ENCODE measurements around the gene ESCO1. TPM values are rescaled to one million over a fixed set of nuclear protein-coding genes. Genes with fewer than 3 reads are reported as not detected.
A peak's percentile ranks its signal among the peaks of the same experiment; 100 is the strongest.

Gene ESCO1
- total and polyA plus RNA-seq, 2 of the 13 experiments (the other 11 are each of a cell fraction or from before 2014, with no cell fraction given), result 6.3 to 19.4 TPM

DNA sequence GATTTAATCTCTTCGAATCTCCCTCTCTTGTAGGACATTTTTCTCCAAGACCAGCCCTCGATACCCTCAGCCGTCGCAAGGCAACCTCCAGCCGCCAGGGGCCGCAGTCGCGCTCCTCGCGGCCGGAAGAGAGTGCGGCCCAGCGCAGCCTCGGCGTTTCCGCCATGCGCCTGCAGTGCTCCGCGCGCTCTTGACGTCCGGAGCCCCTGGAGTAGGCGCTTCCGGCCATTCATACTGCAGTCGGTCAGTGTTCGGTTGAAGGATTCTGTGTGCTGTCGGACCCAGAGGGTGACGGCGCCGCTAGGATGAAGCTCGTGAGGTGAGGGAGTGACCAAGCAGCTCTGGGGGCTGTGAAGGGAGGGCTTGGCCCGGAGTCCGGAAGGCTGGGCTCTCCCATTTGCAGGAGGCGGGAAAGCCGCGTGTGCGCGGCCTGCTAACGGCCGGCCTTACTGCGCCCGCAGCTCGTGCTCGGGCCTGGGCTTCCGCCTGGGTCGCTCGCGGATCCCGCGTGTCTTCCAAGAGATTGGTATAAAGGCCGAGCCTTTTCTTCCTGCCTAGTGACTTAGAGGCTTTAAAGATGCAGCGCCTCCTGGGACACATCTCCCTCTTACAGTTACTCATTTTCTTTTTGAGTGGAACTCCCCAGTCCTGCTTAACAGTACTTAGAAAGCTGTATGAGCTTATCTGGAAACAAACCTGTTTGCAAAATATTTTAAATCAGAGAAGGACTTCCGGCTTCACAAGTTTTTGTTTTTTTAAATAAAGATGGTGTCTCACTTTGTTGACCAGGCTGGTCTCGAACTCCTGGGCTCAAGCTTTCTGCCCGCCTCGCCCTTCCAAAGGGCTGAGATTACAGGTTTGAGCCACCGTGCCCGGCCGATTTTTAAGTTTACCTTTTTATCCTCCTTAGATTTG, 11.9 kb upstream of the ESCO1 start, which contains the start of gene SNRPD1 (continued):
- TF ChIP-seq, protein P1, sequence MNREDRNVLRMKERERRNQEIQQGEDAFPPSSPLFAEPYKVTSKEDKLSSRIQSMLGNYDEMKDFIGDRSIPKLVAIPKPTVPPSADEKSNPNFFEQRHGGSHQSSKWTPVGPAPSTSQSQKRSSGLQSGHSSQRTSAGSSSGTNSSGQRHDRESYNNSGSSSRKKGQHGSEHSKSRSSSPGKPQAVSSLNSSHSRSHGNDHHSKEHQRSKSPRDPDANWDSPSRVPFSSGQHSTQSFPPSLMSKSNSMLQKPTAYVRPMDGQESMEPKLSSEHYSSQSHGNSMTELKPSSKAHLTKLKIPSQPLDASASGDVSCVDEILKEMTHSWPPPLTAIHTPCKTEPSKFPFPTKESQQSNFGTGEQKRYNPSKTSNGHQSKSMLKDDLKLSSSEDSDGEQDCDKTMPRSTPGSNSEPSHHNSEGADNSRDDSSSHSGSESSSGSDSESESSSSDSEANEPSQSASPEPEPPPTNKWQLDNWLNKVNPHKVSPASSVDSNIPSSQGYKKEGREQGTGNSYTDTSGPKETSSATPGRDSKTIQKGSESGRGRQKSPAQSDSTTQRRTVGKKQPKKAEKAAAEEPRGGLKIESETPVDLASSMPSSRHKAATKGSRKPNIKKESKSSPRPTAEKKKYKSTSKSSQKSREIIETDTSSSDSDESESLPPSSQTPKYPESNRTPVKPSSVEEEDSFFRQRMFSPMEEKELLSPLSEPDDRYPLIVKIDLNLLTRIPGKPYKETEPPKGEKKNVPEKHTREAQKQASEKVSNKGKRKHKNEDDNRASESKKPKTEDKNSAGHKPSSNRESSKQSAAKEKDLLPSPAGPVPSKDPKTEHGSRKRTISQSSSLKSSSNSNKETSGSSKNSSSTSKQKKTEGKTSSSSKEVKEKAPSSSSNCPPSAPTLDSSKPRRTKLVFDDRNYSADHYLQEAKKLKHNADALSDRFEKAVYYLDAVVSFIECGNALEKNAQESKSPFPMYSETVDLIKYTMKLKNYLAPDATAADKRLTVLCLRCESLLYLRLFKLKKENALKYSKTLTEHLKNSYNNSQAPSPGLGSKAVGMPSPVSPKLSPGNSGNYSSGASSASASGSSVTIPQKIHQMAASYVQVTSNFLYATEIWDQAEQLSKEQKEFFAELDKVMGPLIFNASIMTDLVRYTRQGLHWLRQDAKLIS (CRISPR knock-in tag; IDR thresholded peaks at IDR 0.05), result peak; percentile 55; the same call in 1 of the 2 replicates
- peak; percentile 93 for TF ChIP-seq MAF1 (CRISPR knock-in tag; IDR thresholded peaks at IDR 0.05; ENCODE audit: borderline replicate concordance)
- TF ChIP-seq ZNF816 (CRISPR knock-in tag; IDR thresholded peaks at IDR 0.05; ENCODE audit: borderline replicate concordance), result peak; percentile 98
- TF ChIP-seq EED (CRISPR knock-in tag; IDR thresholded peaks at IDR 0.05), result peak; percentile 91; the same call in 1 of the 2 replicates
- peak; percentile 81; the same call in 1 of the 2 replicates for TF ChIP-seq ZNF160 (CRISPR knock-in tag; IDR thresholded peaks at IDR 0.05)
- TF ChIP-seq SYNCRIP (IDR thresholded peaks at IDR 0.05; ENCODE audit: insufficient read depth, low read depth, low read length), result no peak
- TF ChIP-seq ZFP36L2 (CRISPR knock-in tag; IDR thresholded peaks at IDR 0.05), result no peak
- TF ChIP-seq ZMAT3 (CRISPR knock-in tag; conservative IDR thresholded peaks at IDR 0.05), result peak; percentile 91
- TF ChIP-seq FOXK1 (CRISPR knock-in tag; IDR thresholded peaks at IDR 0.05; ENCODE audit: borderline replicate concordance, low read depth), result peak; percentile 72; the same call in 1 of the 2 replicates
- TF ChIP-seq CBX1 (IDR thresholded peaks at IDR 0.05; ENCODE audit: low read depth), result peak; percentile 93
- TF ChIP-seq ZNF644 (CRISPR knock-in tag; IDR thresholded peaks at IDR 0.05; ENCODE audit: low read depth), result peak; percentile 42; the same call in 1 of the 2 replicates
- TF ChIP-seq ZNF598 (CRISPR knock-in tag; IDR thresholded peaks at IDR 0.05; ENCODE audit: borderline replicate concordance), result peak; percentile 93; the same call in 1 of the 2 replicates
- 0 out of 2 replicates have a peak, but pooled peaks have one; percentile 88 for TF ChIP-seq REL (CRISPR knock-in tag; conservative IDR thresholded peaks at IDR 0.05)
- TF ChIP-seq NBN (conservative IDR thresholded peaks at IDR 0.05), result no peak
- TF ChIP-seq ZSCAN22 (CRISPR knock-in tag; IDR thresholded peaks at IDR 0.05), result peak; percentile 54; the same call in 1 of the 2 replicates
- TF ChIP-seq FOXK2 (IDR thresholded peaks at IDR 0.05), result no peak
- 0 out of 2 replicates have a peak, but pooled peaks have one; percentile 90 for TF ChIP-seq ZNF33B (CRISPR knock-in tag; IDR thresholded peaks at IDR 0.05)
- TF ChIP-seq, protein P2, sequence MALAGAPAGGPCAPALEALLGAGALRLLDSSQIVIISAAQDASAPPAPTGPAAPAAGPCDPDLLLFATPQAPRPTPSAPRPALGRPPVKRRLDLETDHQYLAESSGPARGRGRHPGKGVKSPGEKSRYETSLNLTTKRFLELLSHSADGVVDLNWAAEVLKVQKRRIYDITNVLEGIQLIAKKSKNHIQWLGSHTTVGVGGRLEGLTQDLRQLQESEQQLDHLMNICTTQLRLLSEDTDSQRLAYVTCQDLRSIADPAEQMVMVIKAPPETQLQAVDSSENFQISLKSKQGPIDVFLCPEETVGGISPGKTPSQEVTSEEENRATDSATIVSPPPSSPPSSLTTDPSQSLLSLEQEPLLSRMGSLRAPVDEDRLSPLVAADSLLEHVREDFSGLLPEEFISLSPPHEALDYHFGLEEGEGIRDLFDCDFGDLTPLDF (CRISPR knock-in tag; IDR thresholded peaks at IDR 0.05), result peak; percentile 96
- TF ChIP-seq MBD4 (IDR thresholded peaks at IDR 0.05; ENCODE audit: borderline replicate concordance, low read length), result no peak
- TF ChIP-seq, protein P3, sequence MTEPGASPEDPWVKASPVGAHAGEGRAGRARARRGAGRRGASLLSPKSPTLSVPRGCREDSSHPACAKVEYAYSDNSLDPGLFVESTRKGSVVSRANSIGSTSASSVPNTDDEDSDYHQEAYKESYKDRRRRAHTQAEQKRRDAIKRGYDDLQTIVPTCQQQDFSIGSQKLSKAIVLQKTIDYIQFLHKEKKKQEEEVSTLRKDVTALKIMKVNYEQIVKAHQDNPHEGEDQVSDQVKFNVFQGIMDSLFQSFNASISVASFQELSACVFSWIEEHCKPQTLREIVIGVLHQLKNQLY (CRISPR knock-in tag; IDR thresholded peaks at IDR 0.05), result peak; percentile 73
- TF ChIP-seq, protein P4, sequence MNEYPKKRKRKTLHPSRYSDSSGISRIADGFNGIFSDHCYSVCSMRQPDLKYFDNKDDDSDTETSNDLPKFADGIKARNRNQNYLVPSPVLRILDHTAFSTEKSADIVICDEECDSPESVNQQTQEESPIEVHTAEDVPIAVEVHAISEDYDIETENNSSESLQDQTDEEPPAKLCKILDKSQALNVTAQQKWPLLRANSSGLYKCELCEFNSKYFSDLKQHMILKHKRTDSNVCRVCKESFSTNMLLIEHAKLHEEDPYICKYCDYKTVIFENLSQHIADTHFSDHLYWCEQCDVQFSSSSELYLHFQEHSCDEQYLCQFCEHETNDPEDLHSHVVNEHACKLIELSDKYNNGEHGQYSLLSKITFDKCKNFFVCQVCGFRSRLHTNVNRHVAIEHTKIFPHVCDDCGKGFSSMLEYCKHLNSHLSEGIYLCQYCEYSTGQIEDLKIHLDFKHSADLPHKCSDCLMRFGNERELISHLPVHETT (CRISPR knock-in tag; conservative IDR thresholded peaks at IDR 0.05), result peak; percentile 82; the same call in 1 of the 2 replicates
- TF ChIP-seq NFIC (IDR thresholded peaks at IDR 0.05; ENCODE audit: low read length), result no peak; the same call in 1 of the 2 replicates
- 0 out of 2 replicates have a peak, but pooled peaks have one; percentile 29 for TF ChIP-seq HNRNPL (IDR thresholded peaks at IDR 0.05; ENCODE audit: low read depth, low read length)
- TF ChIP-seq YEATS2 (CRISPR knock-in tag; IDR thresholded peaks at IDR 0.05; ENCODE audit: borderline replicate concordance), result peak; percentile 98
